Epithelial cell of proximal tubule (primary cell): ENCODE measurements around the gene KIAA0040. TPM values are rescaled to one million over a fixed set of nuclear protein-coding genes. Genes with fewer than 3 reads are reported as not detected.

ENCODE experiments used
- DNase-seq: peaks from one replicate; pipeline ENCODE4 v3.0.0-alpha.2; 2011; ENCODE audit warnings: low read depth
- H3K4me3 ChIP-seq: 2 replicates; pipeline ENCODE4 v1.5.1; 2011; ENCODE audit warnings: low read depth, mild to moderate bottlenecking, low read length
- total RNA-seq: library from RNA; depleted of rRNA; stranded (reverse); fragments of >200 nt; gene quantifications from 2 replicates; pipeline ENCODE4 v1.2.3, GENCODE V29; 2015
- TF ChIP-seq, protein P1 (sequence below): conservative IDR thresholded peaks from 2 replicates; pipeline ENCODE4 v1.5.1; 2012; ENCODE audit warnings: low read depth, mild to moderate bottlenecking, low read length

KIAA0040 gene
- total RNA-seq, 1 donor from 2014 or later = 4.2 TPM

DNA sequence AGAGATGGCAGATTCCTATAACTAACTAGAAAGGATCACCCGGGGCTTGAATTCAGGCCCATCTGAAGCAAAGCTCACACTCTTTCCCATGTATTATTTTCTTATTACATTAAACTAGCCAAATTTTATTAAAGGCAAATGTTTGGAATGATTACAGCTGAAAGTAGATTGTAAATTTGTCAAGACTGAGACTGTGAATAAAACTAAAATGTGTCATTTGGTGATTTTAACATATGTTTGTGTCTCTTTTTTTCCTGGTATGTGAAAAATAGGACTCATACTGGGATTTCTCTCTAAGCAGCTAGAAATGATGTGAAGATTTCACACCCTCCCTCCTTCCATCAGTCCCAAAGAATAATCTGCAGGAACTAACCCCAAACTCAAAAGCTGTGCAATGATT, 19.1 kb upstream of the KIAA0040 start:
- TF ChIP-seq, protein P1, sequence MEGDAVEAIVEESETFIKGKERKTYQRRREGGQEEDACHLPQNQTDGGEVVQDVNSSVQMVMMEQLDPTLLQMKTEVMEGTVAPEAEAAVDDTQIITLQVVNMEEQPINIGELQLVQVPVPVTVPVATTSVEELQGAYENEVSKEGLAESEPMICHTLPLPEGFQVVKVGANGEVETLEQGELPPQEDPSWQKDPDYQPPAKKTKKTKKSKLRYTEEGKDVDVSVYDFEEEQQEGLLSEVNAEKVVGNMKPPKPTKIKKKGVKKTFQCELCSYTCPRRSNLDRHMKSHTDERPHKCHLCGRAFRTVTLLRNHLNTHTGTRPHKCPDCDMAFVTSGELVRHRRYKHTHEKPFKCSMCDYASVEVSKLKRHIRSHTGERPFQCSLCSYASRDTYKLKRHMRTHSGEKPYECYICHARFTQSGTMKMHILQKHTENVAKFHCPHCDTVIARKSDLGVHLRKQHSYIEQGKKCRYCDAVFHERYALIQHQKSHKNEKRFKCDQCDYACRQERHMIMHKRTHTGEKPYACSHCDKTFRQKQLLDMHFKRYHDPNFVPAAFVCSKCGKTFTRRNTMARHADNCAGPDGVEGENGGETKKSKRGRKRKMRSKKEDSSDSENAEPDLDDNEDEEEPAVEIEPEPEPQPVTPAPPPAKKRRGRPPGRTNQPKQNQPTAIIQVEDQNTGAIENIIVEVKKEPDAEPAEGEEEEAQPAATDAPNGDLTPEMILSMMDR = no peak
- DNase-seq = no peak
- H3K4me3 ChIP-seq = no peak overlapping the region

DNA sequence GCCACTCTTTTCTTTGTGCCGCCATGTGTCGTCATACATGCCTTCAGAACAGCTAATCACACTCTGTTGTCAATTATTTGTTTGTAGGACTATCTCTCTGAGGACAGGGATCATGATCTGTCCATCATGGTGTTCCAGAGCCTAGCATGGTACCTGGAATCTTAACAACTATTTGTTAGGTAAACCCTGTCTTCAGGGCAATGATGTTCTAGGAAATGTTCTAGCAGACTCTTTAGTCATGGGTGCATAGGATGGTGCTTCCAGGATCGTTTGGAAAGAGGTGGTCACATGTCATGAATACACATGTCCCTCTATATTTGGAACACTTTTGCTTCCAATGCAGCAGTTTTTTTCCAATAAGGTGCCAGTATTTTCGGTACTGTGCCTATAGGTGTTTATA, 18.2 kb upstream of the KIAA0040 start:
- TF ChIP-seq, protein P1 = no peak
- no peak overlapping the region for H3K4me3 ChIP-seq
- DNase-seq = no peak

DNA sequence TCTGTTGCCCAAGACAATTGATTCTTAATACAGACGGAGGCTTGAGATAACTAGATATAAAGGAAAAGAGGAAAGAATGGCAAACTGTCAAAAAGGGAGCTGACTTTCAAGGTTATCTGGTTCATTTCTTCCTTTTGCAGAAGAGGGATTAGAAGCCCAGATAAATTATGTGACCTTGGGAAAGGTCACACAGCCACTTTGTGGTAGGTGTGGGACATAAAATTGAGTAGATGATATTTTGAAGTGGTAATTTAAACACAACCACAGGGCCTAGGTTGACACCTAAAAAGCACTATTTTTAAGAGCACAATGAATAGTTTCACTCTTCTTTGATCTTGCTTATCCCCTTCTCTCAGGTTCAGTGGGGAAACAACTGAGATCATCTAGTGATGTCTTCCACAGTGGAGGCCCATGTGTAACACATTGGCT, 16.9 kb upstream of the KIAA0040 start:
- TF ChIP-seq, protein P1 = no peak
- no peak for DNase-seq
- H3K4me3 ChIP-seq = no peak overlapping the region

DNA sequence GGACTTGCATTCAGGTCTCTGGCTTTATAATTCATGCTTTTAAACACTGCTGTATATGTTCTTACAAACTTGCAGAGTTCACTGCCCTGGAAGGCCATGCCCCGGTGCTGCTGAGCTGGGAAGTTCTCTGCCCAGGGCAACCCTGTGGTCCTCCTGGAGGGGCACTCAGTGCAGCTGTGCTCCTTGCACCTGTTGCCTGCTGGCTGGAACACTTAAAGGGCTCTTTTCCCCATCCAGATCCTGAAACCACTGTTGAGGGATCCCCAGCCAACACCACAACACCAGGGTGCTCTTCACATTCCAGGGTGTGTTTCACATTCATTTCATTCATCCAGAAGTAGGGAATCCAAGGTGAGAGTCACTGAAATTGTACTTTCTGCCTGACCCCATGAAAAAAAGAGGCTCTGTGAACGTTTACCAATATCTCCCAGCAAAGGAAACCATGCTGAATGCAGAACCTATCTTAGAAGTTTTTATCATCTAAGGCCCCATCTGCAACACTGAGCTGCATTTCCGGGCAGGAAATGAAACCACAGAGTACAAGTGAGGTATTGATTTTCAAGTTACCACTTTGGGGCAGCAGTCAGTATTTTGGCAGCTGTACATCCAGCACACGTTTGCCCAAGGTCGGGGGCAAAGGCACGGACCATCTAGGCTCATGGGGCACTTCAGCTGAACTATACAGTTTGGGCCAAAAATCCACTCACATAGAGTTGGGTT, 16.4 kb upstream of the KIAA0040 start:
- TF ChIP-seq, protein P1 = no peak
- DNase-seq = no peak

DNA sequence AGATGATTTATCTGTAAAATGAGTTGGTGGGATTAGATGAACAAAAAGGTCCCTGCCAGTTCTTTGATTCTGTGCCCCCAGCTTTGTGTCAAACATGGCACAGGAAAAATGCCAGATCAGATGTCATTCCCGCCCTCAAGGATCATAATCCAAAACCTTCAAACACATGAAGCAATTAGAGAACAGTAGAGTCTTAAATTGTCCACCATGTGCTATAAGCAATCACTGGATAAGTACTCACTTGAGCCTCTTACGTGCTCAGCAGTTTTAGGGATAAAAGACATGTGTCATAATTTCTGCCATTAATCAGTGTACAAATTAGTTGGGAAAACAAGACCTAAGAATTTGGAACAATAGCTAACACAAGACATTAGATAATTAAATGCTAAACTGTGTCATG, 15.4 kb upstream of the KIAA0040 start:
- TF ChIP-seq, protein P1 = no peak
- H3K4me3 ChIP-seq = no peak overlapping the region
- no peak for DNase-seq

More for the DNA sequence above, 16.4 kb upstream of the KIAA0040 start:
- H3K4me3 ChIP-seq = no peak overlapping the region

DNA sequence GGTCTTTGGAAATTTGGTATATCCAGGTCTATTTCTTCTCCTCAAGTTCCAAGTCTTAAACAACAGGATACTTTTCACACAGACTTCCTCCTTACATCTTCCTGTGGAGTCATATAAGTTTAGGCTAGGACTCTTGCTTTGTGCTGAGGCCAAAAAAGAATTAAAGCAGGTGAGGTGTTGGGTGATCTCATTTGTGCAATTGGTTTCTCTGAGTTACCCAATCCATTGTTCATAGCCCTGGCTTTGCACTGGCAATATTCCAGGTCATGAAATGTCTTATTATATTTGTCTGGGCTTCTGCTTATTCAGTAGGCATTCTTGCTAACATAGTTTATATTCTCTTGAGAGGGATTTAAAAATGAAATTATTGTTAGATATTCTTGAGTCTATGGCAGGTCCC, 14.1 kb upstream of the KIAA0040 start:
- no peak for DNase-seq
- TF ChIP-seq, protein P1 = no peak
- H3K4me3 ChIP-seq = no peak overlapping the region

DNA sequence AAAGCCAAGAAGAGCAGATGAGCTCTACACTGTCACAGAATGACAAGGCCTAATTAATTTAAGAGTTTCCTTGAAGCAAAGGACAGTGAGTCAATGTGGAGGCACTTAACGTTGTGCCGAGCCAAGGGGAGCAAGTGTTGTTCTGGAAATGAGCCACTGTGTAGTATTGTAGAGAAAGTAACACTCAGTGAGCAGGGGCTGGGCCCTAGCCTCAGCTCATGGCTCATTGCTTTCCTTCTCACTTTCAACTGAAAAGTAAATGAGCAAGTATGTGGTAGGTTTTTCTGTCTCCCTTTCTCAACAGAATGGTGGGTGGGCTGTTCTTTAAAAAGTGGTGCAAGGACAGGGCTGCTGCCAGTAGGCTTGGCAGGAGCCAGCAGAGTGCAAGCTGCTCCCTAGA, 11.8 kb upstream of the KIAA0040 start:
- TF ChIP-seq, protein P1 = no peak
- DNase-seq = no peak
- H3K4me3 ChIP-seq = no peak overlapping the region
